Measurements from ENCODE around the gene CORIN.

The CORIN gene

DNA sequence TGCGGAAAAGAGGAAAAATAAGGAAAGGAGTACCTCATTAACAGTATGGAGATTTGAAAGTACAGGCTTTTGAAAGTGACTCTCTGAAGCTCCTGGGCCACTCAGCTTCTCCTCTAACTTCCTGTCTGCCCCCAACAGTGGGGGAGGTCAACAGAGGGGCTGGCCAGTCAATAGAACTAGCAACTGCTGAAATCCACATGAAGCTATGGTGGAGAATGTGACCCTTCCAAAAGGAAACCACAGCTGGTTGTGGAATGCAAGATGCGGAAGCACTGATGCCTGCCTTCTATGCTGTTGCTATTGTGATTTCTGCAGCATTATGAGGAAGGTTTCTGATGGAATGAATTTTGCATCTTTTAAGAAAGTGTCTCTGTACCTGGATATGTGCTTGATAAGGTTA lies 2.4 kb downstream of the CORIN start:
- DNase-seq, result no peak

DNA sequence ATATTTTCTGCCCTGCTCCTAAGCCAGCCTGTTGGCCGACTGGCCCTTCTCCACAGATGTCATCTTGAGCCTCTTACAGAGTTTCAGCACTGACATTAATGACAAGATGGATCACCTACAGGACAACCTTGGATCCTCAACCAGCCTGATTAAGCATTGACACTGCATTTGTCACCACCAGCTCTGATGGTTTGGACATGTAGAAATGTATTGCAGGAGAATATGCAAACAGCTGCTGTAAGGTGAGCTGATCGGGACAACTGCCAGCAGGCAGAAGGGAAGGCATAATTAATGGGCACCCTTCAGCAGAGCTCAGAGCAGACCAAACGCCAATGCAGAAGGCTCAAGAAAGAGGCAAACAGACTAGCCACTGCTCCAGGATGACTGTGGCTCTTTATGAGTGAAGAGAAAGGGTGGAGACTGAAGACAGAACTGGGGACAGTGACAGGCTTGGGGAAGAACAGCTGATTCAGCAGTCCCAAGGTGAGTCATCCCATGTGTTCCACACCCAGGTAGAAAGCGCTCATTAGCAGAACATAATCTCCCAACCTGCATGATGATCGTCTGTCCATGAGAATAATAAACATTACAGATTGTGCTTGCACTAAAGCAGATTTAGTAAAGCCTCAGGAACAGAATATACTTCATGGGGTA lies 6.7 kb downstream of the CORIN start:
- peak in 1 of 2 experiments; percentile 8 for DNase-seq

DNA sequence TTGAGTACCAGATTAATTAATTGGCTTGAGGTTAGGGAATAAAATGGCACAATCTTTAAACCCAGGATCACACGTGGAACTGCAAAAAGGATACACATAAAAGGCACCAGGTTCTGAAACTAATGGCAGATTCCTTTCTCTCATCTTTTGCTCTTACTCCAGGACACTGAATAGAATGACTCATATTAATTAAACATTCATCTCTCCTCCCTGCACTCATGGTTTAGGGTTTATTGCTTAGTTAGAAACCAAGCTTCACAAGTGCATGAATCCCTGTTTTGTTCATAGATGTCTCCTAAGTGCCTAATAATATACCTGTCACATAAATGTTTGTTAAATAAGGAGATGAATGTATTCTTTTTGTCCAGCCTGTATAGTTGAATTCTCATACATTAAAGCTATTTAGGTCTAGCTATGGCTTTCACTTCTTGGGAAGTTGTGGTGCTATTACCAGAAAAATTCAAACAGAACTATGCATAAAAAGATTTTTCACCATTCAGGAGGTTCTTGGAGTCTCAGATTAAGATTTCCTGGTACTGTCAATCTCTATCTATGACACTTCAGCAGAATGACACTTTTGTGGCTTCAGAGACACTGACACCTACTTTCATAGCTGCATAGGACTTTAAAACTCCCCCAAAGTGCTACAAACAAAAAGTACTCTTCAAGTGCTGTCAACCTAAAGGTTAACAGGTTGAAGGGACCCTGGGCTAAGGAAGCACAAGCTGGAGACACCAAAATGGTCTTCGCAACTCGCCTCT lies 7.4 kb downstream of the CORIN start:
- no peak for DNase-seq

DNA sequence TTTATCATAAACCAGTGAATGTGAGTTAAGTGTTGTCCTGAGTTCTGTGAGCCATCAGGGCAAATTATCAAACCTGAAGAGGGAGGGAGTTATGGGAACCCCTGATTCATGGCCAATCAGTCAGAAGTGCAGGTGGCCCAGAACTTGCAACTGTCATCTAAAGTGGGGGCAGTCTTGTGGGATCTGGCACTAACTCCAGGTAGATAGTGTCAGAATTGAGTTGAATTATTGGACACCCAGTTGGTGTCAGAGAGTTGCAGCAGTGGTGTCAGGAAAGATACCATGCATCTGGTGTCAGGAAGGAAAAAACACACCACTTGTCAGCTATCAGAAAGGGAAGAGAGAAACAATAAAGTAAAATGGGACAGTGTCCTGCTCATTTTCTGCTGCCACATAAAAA lies 8.4 kb downstream of the CORIN start:
- no peak for DNase-seq

DNA sequence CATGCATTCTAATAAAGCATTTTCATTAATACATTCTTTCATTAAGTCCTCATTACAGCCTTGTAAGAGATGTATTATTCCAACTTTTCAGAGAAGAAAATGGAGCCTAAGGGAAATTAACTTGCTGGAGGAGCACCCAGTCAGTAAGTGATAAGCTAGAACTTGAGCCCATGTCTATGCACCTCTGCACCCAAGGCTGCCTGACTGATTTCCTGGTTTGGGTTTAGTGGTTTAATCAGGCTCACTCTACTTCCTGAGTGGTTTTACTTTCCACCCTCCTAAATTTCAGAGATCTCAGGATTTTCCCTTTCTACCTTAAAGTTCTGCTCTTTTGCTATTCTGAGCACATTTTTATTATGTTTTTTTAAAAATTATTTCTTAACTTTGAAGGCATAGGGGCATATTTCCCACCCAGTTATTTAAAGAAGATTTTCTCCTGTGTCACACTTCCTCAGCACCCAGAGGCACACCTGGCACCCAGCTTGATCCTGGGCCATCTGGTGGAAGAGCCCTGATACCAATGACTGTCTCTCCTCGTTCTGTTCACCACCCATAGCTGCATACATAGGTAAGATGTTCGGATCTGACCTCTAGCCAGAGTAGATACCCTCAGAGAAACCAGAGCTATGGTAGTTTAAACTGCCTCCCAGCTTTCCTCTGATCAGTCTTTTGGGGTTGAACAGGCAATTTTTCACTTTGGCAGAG lies 10.4 kb downstream of the CORIN start:
- DNase-seq, result no peak

DNA sequence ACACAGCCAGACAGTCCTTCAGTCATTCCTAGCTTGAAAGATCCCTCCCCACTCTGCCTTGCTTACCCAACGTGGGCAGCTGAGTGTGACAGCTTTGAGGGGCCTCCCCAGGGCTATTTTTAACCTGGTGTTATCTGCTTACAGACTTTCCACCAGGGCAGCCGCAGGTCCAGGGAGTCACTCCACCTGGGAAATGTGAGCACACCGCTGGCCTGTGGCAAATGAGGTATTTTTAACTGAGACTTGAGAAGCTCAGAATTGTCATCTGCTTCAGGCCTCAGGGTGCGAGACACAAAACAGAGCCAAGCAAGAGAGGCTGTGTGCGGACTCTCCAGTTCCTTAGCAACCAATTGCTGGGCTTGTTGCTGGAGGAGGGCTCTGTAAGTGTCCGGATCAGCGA lies 13.0 kb downstream of the CORIN start:
- DNase-seq, result peak in 1 of 2 experiments; percentile 16

DNA sequence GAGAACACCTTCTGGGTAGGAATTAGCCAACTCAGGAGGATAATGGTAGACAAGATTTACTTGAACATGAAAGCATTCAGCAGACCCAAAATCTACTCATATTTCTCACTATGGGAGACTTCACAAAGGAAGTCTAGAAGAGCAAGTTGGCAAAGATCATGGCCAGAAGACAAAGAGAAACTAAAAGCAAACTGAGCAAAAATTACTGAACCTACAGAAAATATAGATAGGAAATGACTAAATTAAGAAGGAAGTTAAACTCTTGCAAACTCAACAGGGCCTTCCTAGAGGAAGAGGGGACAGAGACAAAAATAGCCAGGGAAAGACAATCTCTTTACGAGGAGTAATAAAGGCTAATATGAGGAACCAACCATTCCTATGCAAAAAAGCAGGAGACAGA lies 18.7 kb downstream of the CORIN start:
- DNase-seq, result no peak

DNA sequence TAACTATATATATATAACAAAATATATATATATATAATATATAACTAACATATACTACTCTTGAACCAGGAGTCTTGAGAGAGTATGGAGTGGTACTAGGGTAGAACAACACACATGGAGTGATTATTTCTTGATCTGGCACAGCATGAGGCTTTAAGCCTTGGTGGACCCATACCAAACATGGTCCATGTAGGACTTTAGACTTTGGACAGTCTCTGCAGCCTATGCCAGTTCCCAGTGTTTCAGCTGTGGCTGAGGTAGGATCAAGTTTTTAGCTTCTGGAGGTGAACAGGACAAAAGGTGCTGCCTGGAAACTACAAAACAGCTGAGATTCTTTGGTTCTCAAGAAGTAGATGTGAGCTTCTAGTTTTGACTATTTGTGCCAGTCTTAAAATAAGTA lies 20.6 kb downstream of the CORIN start:
- no peak for DNase-seq

DNA sequence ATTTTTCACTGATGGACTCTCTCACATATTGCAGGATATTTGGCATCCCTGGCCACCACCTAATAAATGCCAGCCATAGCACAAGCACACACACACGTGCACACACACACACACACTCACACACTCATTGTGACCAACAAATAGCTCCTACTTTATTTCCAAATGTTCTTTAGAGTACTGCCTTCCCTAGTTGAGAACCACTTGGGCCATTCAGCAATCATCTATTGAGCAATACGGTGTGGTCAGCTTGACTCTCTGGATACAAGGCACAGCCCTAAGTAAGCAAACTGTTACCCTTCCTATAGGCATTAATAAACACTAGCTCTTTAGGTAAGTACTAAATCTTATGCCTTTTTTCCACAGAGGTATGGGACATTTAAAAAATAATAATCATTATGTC lies 21.1 kb downstream of the CORIN start:
- no peak for DNase-seq

DNA sequence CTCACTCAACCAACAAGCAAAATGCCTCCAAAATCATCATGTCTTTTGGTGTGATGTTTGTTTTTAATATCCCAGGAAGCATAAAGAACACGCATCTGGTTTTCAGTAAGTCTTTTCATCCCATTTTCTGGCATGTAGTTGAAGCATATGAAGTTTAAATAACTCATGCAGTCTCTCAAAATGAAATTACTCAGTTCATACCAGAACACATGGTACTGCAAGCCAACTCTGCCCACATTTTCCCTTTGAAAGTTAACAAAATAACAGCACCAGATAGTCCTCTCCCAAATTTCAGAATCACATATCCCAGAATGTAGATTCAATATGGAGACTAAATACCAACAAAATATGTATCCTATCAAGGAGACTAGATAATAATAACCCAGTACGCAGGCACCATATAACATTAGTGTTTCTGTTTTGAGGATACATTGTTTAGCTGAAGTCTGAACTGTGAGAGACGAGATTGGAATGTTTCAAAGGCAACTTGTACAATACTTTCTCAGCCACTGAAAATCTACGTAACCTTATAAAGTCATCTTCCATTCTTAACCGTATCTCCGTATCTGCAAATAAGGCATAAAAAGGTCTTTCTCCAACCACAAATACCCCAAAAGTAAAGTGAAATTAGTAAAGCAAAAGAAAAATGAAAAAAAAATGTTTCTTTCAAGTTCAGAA lies 23.1 kb downstream of the CORIN start:
- DNase-seq, result no peak

DNA sequence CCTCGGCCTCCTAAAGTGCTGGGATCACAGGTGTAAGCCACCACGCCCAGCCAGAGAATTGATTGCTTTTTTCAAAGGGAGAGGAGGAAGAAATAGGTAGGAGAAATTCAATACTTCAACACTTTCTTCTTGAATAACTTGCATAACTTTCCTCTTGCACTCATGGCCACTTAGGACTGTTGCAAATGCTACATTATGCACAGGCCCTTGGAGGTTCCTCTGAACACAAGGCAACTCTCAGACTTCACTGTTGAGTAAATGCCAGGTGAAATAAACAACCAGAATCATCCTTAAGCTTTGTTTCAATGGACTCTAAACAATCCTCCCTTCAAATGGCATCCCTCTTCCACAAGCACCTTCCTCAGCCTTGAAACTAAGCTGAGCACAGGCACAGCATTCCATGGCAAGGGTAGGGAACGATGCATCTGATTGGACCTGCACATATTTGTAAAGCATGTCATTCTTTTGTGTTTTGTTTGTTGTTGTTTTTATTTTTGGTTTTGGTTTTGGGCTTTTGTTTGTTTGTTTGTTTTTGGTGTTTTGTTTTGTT lies 28.1 kb downstream of the CORIN start:
- no peak for DNase-seq

DNA sequence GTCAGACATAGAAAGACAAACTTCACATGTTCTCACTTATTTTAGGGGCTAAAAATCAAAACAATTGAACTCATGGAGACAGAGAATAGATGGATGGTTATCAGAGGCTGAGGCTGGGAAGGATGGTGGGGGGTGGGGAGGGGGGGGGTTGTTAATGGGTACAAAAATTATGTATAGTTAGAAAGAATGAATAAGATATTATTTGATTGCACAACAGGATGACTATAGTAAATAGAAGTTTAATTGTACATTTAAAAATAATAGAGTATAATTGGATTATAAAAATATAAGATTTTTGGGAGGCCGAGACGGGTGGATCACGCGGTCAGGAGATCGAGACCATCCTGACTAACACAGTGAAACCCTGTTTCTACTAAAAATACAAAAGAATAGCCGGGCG lies 33.3 kb downstream of the CORIN start:
- no peak for DNase-seq

DNA sequence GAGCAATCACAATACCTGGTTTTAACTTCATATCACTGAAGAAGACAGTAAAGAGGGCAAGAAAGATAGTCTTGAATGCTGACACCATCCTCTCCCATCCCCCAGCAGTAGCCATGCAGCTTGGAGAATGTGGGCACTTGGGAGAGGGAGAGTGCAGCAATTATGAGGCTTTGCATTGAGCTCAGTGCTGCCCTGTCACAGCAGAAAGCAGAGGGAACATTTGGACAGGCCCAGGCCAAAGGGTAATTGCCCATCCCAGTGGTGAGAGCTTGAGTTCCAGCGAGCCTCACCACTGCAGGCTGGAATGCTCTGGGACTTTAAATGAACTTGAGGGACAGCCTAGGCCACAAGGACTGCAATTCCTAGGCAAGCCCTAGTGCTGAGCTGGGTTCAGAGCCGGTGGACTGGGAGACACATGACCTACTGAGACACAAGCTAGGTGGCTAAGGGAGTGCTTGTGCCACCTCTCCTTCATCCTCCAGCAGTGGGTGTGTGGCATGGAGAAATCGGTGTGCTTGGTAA lies 36.3 kb downstream of the CORIN start:
- DNase-seq, result no peak

DNA sequence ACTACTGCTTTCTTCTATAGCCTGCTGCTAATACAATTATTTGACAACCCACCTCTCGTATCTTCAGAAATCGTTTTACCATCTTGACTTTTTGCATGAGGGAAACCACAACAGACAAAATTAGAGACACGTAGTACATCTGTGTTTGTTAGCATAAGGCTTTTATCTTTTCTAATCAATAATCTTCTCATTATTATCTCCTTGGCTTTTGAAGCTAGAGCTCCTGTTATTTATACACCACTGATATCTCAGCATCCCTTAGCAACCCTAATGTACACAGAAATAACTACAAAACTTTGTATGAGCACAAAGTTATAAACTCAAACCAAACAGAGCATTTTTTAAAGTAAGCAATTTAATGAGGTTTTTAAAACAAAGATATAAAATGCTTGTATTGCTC lies 39.7 kb downstream of the CORIN start:
- no peak for DNase-seq

DNA sequence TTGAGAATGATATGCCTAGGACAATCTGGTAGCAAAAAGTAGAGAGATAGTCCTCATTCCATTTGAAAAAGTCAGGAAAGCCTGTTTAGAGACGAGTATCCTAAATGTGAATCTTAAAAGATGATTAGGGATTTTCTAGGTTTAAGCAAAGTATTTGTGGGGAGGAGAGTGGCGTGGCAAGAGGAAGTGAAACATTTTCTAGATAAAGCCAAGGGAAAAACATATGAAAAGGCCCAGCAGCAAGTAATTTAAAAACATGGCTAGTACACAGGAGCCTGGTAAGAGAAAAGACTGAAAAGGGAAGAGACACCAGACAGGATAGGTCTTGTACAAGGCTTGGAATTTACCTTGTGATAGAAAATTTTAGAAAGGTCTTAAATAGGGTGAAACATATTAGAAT lies 45.9 kb downstream of the CORIN start:
- no peak for DNase-seq

DNA sequence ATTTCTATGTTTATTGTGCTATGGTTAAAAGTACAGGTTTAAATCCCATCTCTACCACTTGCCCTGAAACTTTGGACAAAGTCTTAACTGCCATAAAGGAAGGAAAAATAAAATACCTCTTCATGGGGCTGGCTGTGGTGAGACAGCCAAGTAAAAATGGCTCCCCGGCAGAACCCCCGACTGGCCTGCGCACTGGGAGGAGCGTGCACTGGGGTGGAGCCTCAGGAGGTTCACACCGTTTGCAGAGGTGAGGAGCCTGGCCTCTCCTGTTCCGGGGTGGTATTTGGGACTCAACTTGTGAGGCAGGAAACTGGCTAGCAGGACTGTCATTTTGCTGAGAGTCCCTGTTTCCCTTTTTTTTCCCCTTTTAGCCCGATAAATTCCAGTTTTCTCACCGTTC lies 47.8 kb downstream of the CORIN start:
- no peak for DNase-seq

DNA sequence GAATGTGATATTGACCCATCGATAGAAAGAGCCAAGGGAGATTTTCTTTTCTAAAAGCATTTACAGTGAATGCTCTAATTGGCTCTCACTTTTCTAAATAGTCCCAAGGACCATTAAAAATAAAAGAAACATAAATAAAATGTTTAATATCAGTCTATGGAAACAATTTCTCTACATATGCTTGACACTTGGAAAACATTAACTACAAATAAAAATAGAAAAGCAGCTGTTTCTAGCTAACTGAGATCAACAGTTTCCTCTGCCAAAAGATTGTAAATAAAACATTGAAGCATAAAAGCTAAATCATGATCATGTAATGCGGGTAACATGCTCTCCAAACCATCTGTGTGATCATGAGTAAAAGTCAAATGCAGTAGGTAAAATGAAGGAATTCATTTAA lies 49.7 kb downstream of the CORIN start:
- DNase-seq, result no peak

DNA sequence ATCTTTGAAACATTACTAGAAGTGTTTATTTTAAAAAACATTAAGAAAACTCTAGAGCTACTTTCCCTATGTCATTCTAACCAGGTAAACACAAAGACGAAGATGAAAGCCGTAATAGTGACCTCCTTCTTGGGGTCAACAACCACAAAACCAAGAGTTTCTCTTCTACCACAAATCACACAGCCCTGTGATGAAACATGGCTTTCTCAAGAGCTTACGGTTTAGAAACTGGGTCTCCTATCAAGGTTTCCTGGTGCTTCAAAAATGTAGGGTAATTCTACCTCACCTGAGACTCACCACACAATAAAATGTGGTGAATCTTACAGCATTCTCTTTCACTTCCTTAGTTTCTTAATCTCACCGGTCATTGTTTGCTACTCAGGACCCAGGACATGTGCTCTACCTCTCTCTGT lies 50.9 kb downstream of the CORIN start:
- DNase-seq, result no peak

DNA sequence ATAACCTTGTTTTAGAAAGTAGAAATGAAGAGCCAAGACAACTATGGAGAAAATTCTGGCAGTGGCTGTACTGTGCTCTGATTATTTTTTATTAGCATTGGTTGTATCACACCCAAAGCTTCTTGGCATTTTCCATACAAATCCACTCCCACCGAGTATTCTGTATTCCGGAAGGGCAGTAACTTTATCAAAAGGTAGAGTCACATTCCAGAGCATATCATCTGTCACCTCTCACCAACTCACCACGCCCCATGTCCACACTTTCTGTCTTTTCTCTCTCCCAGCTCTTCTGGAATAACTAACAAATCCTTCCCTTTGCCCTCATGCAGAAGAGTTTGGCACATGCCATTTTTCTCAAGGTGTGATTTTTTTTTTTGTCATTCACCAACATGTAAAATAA lies 52.7 kb downstream of the CORIN start:
- no peak for DNase-seq

DNA sequence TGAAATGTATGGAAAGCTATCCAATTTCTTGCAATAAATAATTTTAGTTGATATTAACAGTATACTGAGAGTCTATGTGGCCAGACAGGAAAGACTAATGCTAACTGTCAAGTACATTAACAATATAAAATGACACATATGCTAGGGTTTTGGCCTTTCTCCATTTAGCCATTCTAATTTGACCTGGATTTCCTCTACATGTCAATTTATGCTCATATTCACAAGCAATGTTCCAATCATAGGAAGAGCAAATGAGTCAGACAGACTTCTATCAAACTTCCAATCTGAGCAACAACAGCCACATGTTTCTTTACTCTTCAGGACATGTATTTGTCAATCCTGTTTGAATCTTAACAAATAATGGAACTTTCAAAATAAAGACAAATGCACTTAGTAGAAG lies 53.6 kb downstream of the CORIN start:
- DNase-seq, result no peak

DNA sequence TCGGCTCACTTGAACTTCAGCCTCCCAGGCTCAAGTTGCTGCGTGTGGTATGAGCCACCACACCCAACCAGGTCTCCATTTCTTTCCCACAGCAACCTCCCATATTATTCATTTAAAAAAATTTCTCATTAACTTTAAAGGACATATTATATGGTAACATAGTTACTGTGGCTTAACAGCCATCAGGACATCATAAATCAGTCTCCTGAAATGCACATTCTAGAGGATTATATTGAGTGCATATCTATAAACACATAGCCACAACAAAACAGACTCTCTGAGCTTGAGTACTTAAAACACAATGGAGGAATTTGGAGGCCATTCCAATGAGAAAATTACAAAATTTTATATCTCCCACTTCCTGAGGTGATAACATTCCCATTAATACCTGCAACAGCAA lies 61.5 kb downstream of the CORIN start:
- DNase-seq, result no peak

DNA sequence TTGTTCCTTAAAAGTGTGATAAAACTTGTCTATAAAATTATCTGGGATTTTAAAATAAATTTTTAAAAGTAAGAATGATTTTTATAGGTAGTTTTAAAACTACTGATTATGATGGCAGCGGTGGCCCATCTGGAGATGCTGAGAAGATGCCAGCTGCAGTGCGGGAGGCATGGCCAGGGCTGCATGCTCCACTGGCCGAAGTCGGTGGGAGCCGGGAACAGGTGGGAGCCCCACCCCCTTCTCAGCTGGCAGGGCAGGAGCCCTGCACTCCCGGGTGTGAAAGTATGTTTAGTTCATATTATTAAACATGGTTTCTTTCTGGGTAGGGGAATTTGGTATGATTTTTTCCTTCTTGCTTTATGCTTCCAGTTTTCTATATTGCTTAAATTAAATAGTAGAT lies 63.8 kb downstream of the CORIN start:
- no peak for DNase-seq

DNA sequence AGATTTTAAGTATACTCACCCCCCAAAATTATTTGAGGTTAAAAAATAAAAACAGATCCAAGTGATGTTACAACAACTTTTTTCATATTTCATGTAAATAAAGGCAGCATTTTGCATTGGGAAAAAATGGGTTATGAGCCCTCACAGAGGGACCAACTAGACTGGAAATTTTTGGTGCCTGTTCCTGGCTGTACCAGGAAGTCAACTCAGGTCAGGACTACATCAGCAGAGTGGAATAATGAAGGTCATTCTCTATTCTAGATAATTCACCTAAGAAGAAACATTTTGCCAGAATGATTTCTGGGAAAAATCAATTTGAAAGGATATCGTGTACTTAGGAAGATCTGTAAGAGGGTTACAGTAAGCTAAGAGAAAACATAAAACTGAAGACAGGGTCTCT lies 66.8 kb downstream of the CORIN start:
- DNase-seq, result no peak

Data from NCI-H187 (cell line).